ENCODE results near the gene ARPC1B.
A peak's percentile ranks its signal among the peaks of the same experiment; 100 is the strongest.
"Not testable (repeated sequence)": the region's sequence is repeated elsewhere in the genome, so short reads cannot be mapped to it uniquely, and the experiment has no call there.

The ARPC1B gene

GRCh38 chr7:99374111-99375064 is at the start of gene ARPC1B:
TSS of gene ARPC1B (plus strand) at chr7:99374730. CDS start at chr7:99385715, 10,985 bp downstream.
- peak; percentile 67 for DNase-seq

- DNase-seq = no peak
These were observed 49.5 kb upstream of the ARPC1B start for GRCh38 chr7:99325001-99325493.

DNA sequence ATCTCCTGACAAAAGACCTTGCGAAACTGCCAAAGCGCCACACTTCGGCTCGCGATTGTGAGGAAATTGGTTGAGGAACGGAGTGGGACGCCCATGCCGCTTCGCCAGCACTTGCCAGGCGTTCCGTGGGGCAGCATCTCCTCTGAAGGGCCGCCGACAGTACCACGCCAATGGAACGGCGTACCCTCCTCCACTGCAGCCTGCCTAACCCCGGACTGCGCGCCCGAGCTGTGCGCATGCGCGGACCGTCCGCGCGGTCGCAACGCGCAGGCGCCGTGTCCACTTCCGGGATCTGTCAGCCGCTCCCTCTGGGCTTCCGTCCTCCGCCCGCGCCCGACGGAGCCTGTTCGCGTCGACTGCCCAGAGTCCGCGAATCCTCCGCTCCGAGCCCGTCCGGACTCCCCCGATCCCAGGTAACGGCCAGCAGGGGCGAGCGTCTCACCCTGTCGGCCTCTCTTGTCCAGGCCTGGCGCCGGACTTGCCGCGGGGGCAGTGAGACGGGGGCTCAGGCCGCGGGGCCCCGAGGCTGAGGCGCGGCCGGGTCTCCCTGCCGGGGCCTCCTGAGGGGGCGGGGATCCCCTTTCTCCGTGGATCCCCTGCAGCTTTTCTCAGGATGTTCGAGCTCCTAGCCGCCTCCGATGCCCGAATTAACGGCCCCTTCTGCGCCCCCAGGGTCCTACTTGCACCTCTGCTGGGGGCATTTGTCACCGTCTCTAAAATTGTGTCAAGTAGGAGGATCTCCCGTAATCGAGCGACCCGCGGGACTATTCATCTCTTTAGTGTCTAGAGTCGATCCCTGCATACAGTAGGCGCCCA is 48.7 kb upstream of the ARPC1B start, which contains the start of gene ARPC1A:
Gene ARPC1A, plus strand, starts transcription at position 307 of the 816 bp plus-strand sequence. CDS start 7,456 bp downstream, outside the sequence.
- DNase-seq = peak; percentile 81

- no peak for DNase-seq
These were observed 48.1 kb upstream of the ARPC1B start for GRCh38 chr7:99326408-99326782.

DNA sequence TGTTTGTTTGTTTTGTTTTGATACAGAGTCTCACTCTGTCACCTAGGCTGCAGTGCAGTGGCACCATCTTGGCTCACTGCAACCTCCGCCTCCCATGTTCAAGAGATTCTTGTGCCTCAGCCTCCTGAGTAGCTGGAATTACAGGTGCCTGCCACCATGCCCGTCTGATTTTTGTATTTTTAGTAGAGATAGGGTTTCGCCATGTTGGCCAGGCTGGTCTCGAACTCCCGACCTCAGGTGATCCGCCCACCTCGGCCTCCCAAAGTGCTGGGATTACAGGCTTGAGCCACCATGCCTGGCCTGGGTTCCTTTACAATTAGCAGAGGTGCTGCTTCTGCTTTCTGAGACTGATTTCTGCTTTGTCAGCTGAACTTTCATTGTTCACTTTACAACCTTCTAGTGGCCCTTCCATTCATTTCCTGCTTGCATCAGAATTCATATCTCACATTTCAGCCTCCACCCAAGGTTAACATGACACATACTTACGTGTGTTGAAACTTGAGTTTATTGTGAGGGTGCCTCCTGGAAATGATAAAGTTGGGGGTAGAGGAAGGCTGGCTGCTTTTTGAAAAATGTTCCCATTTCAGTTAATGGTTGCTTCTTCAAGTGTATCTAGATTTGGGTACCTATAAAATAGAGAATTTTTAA is 44.1 kb upstream of the ARPC1B start:
- not testable (repeated sequence) for DNase-seq

- DNase-seq = no peak
These were observed 43.5 kb upstream of the ARPC1B start for GRCh38 chr7:99331002-99331401.

- no peak for DNase-seq
These were observed 34.9 kb upstream of the ARPC1B start for GRCh38 chr7:99339595-99339994.

DNA sequence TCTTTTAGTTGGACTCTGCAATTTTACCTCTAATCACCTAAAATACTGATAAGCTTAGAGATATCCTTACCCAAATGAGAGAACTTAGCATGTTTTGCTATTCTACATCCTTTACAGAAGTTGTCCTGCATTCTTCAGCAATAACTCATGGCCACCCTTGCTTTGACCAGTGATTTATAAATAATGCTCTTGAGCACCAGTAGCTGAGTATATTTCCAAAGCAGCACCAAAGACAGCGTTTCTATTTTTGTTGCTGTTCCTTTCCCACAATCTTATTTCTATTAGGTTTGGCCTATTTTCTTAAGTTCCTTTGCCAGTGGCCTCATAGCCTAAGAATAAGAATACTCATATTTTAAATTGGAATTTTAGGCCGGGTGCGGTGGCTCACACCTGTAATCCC is 33.9 kb upstream of the ARPC1B start:
- DNase-seq = no peak

DNA sequence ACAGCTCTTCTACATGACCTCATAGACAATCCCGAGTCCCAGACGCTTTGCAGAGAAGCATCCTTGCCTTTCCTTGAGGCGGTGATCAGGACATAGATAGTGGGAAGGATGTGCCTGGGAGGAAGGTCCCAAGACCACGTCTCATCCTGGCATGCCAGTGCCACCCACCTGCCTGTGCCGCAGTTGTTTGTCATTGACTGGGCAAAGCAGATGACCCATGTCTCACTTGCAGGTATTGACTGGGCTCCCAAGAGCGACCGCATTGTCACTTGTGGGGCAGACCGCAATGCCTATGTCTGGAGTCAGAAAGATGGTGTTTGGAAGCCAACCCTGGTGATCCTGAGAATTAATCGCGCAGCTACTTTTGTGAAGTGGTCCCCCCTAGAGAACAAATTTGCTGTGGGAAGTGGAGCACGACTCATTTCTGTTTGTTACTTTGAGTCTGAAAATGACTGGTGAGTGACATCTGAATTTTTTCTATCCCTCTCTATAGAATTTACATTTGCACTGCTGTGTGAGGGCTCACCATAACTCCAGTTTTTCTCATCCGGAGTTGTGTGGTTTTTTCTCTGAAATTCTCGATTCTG is 30.4 kb upstream of the ARPC1B start:
- DNase-seq = no peak

GRCh38 chr7:99350641-99351040 is 23.9 kb upstream of the ARPC1B start:
- DNase-seq = not testable (repeated sequence)

DNA sequence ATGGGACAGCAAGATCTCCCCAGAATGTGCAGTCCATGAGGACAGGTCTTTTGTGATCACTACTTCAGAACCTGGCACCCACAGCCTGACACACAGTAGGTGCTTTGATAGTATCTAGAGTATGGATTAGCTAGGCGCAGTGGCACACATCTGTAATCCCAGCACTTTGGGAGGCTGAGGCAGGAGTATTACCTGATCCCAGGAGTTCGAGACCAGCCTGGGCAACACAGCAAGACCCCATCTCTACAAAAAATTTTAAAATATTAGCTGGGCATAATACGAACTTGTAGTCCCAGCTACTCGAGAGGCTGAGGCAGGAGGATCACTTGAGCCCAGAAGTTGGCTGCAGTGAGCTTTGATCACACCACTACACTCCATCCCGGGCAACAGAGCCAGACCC is 22.3 kb upstream of the ARPC1B start:
- no peak for DNase-seq

- no peak for DNase-seq
These were observed 19.4 kb upstream of the ARPC1B start for GRCh38 chr7:99355098-99355497.

DNA sequence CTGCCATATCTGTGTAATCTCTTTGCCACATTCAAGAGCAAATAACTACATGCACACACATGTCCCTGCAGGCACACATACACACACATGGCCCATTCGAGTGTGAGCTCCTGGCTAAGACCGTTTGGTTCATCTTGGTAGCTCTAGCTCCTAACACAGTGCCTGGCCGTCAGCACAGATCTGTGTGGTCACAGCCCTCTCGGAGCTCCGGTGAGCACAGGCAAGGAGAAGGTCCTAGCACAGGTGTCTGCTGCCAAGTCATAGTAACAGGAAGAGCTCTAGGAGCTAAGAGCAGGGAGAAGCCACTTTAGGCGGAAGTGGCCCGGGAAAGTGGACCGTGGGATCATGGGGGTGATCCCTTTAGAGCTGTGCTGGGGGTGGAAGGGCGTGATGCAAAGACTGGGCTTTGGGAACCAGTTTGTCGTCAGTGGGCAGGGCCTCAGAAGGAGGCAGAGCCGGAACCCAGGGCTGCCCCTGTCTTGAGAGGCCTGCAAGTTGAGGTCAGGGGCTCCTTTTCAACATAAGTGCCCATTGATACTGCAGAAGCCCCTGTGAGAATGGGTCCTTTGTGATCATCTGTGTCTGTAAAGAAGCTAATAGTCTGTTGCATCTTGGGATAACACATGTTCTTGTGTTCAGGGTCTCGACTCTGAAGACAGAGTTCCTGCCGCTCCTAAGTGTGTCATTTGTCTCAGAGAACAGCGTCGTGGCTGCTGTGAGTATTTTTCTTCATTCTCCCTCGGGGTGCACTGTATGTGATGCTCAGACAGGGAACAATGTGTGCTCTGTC is 16.6 kb upstream of the ARPC1B start:
- DNase-seq = no peak

DNA sequence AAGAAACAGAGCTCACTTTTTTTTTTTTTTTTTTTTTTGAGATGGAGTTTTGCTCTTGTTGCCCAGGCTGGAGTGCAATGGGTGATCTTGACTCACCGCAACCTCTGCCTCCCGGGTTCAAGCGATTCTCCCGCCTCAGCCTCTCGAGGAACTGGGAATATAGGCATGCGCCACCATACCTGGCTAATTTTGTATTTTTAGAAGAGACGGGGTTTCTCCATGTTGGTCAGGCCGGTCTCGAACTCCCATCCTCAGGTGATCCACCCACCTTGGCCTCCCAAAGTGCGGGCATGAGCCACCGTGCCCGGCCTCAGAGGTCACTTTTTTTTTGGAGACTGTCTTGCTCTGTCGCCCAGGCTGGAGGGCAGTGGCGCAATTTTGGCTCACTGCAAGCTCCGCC is 16.0 kb upstream of the ARPC1B start:
- not testable (repeated sequence) for DNase-seq

DNA sequence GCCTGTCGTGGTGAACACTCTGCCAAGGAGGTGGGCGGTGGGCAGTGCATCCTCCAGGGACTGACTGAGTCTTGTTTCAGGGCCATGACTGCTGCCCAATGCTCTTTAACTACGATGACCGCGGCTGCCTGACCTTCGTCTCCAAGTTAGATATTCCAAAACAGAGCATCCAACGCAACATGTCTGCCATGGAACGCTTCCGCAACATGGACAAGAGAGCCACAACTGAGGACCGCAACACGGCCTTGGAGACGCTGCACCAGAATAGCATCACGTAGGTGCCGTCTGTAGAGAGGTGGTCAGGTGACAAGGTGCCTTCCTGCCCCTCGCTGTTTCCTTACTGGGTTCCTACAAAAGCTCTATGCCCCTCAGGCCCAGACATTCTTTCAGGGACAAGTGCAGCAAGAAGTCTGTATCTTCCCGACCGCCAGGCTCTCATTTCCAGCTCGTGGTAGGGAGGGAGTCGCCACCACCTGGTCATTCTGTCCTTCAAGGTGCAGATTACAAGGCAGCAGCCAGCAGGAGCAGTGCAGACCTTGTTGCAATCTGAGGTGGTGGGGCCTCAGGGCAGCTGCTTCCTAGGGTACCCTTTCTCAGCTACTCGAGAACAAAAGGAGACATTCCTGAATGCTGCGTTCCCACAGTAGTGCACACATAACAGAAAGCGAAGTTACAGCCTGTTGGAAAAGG is 14.9 kb upstream of the ARPC1B start:
- no peak for DNase-seq

DNA sequence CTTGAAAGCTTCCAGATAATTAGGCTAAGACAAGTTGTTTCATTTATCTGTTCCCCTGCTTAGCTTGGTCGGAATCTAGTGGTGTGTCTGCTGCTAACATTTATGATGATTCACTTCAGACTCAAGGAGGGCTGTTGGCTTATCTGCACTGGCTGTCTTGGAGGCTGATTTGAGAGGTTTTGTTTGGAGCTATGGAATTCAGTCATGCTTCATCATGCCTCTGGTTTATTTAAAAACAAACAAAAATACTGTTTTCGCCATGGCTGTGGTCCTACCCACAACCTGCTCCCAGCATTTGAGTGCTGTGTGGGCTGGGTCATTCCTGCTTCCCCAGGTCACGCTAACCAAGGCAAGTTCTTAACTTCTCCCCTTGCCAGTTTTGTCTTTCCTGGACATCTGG is 11.7 kb upstream of the ARPC1B start:
- DNase-seq = no peak

GRCh38 chr7:99363286-99363685 is 11.2 kb upstream of the ARPC1B start:
- no peak for DNase-seq

DNA sequence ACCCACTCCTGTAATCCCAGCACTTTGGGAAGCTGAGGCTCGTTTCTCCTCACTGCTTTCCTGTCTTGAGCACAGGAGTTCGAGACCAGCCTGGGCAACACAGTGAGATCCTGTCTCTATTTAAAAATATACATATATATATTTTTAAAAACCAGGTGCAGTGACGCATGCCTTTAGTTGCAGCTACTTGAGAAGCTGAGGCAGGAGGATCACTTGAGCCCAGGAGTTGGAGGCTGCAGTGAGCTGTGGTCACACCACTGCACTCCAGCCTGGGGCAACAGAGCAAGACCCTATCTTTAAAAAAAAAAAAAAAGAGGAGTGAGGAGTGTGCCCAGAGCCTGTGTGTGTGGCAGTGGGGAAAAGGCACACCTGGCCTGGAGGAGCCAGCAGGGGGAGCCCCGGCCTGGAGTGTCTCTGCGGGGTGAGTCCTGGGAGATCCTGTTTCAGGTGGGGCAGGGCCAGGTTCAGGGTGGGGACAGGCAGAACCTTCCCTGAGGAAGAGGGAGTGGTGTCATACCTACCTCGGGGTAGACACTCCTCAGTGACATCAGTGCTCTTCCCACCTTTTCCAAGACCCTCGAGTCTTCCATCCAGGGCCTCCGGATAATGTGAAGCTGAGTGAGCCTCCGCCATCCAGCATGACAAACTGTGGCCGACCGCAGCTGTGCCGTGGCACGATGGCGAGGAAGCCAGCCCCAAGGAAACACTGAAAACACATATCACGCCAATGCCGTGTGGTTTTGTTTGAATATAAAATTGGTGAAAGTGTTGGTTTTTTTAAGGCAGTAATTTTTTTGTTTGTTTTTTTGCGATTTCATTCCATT is 9.0 kb upstream of the ARPC1B start:
- no peak for DNase-seq

- DNase-seq = no peak
These were observed 7.9 kb upstream of the ARPC1B start for GRCh38 chr7:99366646-99367045.

- DNase-seq = no peak
These were observed 5.7 kb upstream of the ARPC1B start for GRCh38 chr7:99368750-99369389.

All from NCI-H1436 (cell line).